ENCODE data around the gene KRTAP12-1. TPM values are rescaled to one million over a fixed set of nuclear protein-coding genes. Genes with fewer than 3 reads are reported as not detected.

The KRTAP12-1 gene
- total and polyA plus RNA-seq, 2 donors (not counting 1 experiment from before 2014, with no cell fraction given): not detected

- H3K4me3 ChIP-seq (replicated peaks in 1 of 4; ENCODE audit: control extremely low read depth in 1 of 4, insufficient read depth in 1 of 4, low read depth in 3 of 4, low read length in 4 of 4): no peak overlapping the region
- H3K9ac ChIP-seq (ENCODE audit: insufficient read depth, low read length): no peak overlapping the region
- peaks cover 14% of the 10 kb centered on the region for H3K27me3 ChIP-seq (ENCODE audit: control insufficient read depth, insufficient read depth, low read length)
- H3K4me2 ChIP-seq (ENCODE audit: extremely low read depth, insufficient read depth, low read length): no peak overlapping the region
- no peaks in the 10 kb centered on the region for H3K4me1 ChIP-seq (ENCODE audit: control insufficient read depth, extremely low read depth, insufficient read depth, low read length)
- H3K36me3 ChIP-seq (ENCODE audit: control insufficient read depth, insufficient read depth, low read length): no peaks in the 10 kb centered on the region
- H3K27ac ChIP-seq (ENCODE audit: insufficient read depth, low read length): no peak overlapping the region
- DNase-seq (ENCODE audit: low read depth in 2 of 2): no peak
- TF ChIP-seq, protein P1, sequence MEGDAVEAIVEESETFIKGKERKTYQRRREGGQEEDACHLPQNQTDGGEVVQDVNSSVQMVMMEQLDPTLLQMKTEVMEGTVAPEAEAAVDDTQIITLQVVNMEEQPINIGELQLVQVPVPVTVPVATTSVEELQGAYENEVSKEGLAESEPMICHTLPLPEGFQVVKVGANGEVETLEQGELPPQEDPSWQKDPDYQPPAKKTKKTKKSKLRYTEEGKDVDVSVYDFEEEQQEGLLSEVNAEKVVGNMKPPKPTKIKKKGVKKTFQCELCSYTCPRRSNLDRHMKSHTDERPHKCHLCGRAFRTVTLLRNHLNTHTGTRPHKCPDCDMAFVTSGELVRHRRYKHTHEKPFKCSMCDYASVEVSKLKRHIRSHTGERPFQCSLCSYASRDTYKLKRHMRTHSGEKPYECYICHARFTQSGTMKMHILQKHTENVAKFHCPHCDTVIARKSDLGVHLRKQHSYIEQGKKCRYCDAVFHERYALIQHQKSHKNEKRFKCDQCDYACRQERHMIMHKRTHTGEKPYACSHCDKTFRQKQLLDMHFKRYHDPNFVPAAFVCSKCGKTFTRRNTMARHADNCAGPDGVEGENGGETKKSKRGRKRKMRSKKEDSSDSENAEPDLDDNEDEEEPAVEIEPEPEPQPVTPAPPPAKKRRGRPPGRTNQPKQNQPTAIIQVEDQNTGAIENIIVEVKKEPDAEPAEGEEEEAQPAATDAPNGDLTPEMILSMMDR (conservative IDR thresholded peaks at IDR 0.05 in 1 of 2, IDR thresholded peaks at IDR 0.05 in 1 of 2; ENCODE audit: low read depth in 1 of 2, low read length in 2 of 2): no peak
- no peak for TF ChIP-seq EZH2 (IDR thresholded peaks at IDR 0.05; ENCODE audit: low read length, missing control alignments)
- H3K9me3 ChIP-seq (ENCODE audit: control insufficient read depth, insufficient read depth, low read depth, low read length): no peaks in the 10 kb centered on the region
- no peaks in the 10 kb centered on the region for H3K79me2 ChIP-seq (ENCODE audit: control insufficient read depth, insufficient read depth, low read length)
- H2AFZ ChIP-seq (ENCODE audit: low read length): no peak overlapping the region
- H4K20me1 ChIP-seq (ENCODE audit: control insufficient read depth, extremely low read depth, insufficient read depth, low read length): no peaks in the 10 kb centered on the region
Measured at GRCh38 chr21:44724196-44724595, 42.2 kb upstream of the KRTAP12-1 start.

DNA sequence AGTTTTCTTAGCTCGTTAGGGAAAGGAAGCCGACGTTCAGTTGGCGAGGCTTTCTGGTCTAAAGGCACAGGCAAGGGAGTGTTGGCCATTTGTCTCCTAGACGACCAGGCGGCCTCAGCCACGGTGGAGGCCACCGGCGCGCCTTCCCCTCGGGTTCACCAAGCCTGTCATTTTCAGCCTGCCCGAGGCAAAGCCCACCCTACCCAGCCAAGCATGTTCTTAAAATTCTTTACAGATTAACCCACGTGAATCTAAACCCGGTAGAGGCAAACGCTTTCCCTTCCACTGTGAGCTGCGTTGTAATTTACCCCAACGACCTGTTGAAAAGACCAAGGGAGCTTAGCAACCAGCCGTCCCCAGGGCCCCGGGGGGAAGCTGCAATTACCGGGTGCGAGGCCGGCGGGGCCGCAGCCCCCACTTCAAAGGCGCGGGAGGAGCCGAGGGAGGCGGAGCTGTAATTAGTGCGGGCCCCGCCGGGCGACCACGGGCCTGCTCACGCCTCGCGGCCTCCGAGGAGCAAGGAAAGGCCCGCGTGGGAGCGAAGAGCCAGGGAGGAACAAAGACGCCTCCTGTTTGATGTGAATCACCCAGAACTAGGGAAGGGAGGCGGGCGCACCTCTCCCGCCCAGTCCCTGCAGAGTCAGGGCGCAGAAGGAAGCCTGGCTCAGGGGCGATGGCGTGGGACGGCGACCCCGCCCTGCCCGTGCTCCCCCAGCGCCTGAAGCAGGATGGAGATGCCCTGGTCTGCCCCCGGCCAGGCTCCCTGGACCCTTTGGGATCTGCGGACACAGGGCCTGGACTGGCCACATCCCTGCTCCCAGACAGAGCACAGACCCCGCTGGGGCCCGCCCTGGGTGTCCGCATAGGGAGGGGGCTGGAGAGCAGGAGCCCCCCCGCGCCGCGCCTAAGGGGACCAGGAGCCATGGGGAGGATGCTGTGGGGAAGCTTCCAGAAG is 41.5 kb upstream of the KRTAP12-1 start:
- no peak for DNase-seq (ENCODE audit: low read depth in 2 of 2)

DNA sequence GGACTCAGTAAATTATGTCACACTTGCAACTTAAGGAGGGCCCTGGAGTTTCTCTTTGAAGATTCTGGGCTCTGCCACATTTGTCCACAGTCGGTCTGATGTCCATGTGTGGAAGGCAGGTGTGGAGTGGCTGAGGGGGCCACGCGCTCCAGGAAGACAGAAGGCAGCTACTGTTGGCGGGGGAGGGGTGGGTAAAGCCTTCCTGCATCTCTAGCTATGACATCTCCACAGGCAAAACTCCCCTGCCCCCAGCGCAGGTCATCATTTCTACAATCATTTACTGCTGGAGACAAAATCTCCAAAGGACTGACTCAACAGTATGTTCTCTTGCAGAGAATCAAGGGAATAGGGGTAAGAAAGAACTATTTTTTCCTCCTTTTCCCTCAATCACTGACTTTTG is 40.8 kb upstream of the KRTAP12-1 start:
- peaks cover 14% of the 10 kb centered on the region for H3K27me3 ChIP-seq (ENCODE audit: control insufficient read depth, insufficient read depth, low read length)
- no peaks in the 10 kb centered on the region for H3K4me1 ChIP-seq (ENCODE audit: control insufficient read depth, extremely low read depth, insufficient read depth, low read length)
- no peak overlapping the region for H3K4me2 ChIP-seq (ENCODE audit: extremely low read depth, insufficient read depth, low read length)
- H3K4me3 ChIP-seq (replicated peaks in 1 of 4; ENCODE audit: control extremely low read depth in 1 of 4, insufficient read depth in 1 of 4, low read depth in 3 of 4, low read length in 4 of 4): no peak overlapping the region
- no peak overlapping the region for H2AFZ ChIP-seq (ENCODE audit: low read length)
- no peak for DNase-seq (ENCODE audit: low read depth in 2 of 2)
- H3K9me3 ChIP-seq (ENCODE audit: control insufficient read depth, insufficient read depth, low read depth, low read length): no peaks in the 10 kb centered on the region
- H3K36me3 ChIP-seq (ENCODE audit: control insufficient read depth, insufficient read depth, low read length): no peaks in the 10 kb centered on the region
- no peaks in the 10 kb centered on the region for H4K20me1 ChIP-seq (ENCODE audit: control insufficient read depth, extremely low read depth, insufficient read depth, low read length)
- no peaks in the 10 kb centered on the region for H3K79me2 ChIP-seq (ENCODE audit: control insufficient read depth, insufficient read depth, low read length)
- no peak overlapping the region for H3K27ac ChIP-seq (ENCODE audit: insufficient read depth, low read length)
- TF ChIP-seq, protein P1 (conservative IDR thresholded peaks at IDR 0.05 in 1 of 2, IDR thresholded peaks at IDR 0.05 in 1 of 2; ENCODE audit: low read depth in 1 of 2, low read length in 2 of 2): no peak
- TF ChIP-seq EZH2 (IDR thresholded peaks at IDR 0.05; ENCODE audit: low read length, missing control alignments): no peak
- no peak overlapping the region for H3K9ac ChIP-seq (ENCODE audit: insufficient read depth, low read length)

More for the DNA sequence above, 41.5 kb upstream of the KRTAP12-1 start:
- Histone ChIP-seq H3K79me2 (ENCODE audit: control insufficient read depth, insufficient read depth, low read length) (no peaks in the 10 kb centered on the region), H3K36me3 (ENCODE audit: control insufficient read depth, insufficient read depth, low read length) (no peaks in the 10 kb centered on the region), H3K27ac (ENCODE audit: insufficient read depth, low read length) (no peak overlapping the region), H3K4me2 (ENCODE audit: extremely low read depth, insufficient read depth, low read length) (no peak overlapping the region), H3K27me3 (ENCODE audit: control insufficient read depth, insufficient read depth, low read length) (peaks cover 14% of the 10 kb centered on the region), H2AFZ (ENCODE audit: low read length) (no peak overlapping the region), H3K4me1 (ENCODE audit: control insufficient read depth, extremely low read depth, insufficient read depth, low read length) (no peaks in the 10 kb centered on the region), H3K4me3 (replicated peaks in 1 of 4; ENCODE audit: control extremely low read depth in 1 of 4, insufficient read depth in 1 of 4, low read depth in 3 of 4, low read length in 4 of 4) (no peak overlapping the region), H3K9ac (ENCODE audit: insufficient read depth, low read length) (no peak overlapping the region), H3K9me3 (ENCODE audit: control insufficient read depth, insufficient read depth, low read depth, low read length) (no peaks in the 10 kb centered on the region), H4K20me1 (ENCODE audit: control insufficient read depth, extremely low read depth, insufficient read depth, low read length) (no peaks in the 10 kb centered on the region)
- TF ChIP-seq, protein P1 (conservative IDR thresholded peaks at IDR 0.05 in 1 of 2, IDR thresholded peaks at IDR 0.05 in 1 of 2; ENCODE audit: low read depth in 1 of 2, low read length in 2 of 2): no peak
- peak; percentile 52 for TF ChIP-seq EZH2 (IDR thresholded peaks at IDR 0.05; ENCODE audit: low read length, missing control alignments)

All from fibroblast of lung (primary cell).